GM18909 (cell line): ENCODE data around the gene CCDC68.
"Not testable (repeated sequence)": the region's sequence is repeated elsewhere in the genome, so short reads cannot be mapped to it uniquely, and the experiment has no call there.

ENCODE experiments used
- ATAC-seq: cut with Tn5 transposase; IDR thresholded peaks from one replicate; pipeline ENCODE4 v1.9.1; 2021; ENCODE audit warnings: mild to moderate bottlenecking; ENCODE audit not compliant: unreplicated experiment, poor library complexity

Gene CCDC68

GRCh38 chr18:54881229-54881768, 78.0 kb downstream of the CCDC68 start:
- ATAC-seq = no peak

- ATAC-seq = no peak
These were observed 78.7 kb downstream of the CCDC68 start for GRCh38 chr18:54880395-54881105.

GRCh38 chr18:54879691-54880090, 79.6 kb downstream of the CCDC68 start:
- ATAC-seq = no peak

GRCh38 chr18:54878659-54879358, 80.5 kb downstream of the CCDC68 start:
- no peak for ATAC-seq

GRCh38 chr18:54878159-54878622, 81.1 kb downstream of the CCDC68 start:
- ATAC-seq = no peak

GRCh38 chr18:54877076-54877475, 82.2 kb downstream of the CCDC68 start:
- ATAC-seq = no peak

- no peak for ATAC-seq
These were observed 84.2 kb downstream of the CCDC68 start for GRCh38 chr18:54875063-54875462.

- ATAC-seq = no peak
These were observed 85.4 kb downstream of the CCDC68 start for GRCh38 chr18:54873884-54874255.

- no peak for ATAC-seq
These were observed 86.6 kb downstream of the CCDC68 start for GRCh38 chr18:54872681-54873080.

- no peak for ATAC-seq
These were observed 88.0 kb downstream of the CCDC68 start for GRCh38 chr18:54871231-54871630.

GRCh38 chr18:54867131-54867530, 92.1 kb downstream of the CCDC68 start:
- ATAC-seq = no peak

GRCh38 chr18:54860941-54861340, 98.3 kb downstream of the CCDC68 start:
- no peak for ATAC-seq

GRCh38 chr18:54859667-54860421, 99.4 kb downstream of the CCDC68 start:
- no peak for ATAC-seq

- no peak for ATAC-seq
These were observed 101.8 kb downstream of the CCDC68 start for GRCh38 chr18:54857499-54857898.

GRCh38 chr18:54856105-54856646, 103.1 kb downstream of the CCDC68 start:
- ATAC-seq = no peak

GRCh38 chr18:54855050-54855449, 104.2 kb downstream of the CCDC68 start:
- ATAC-seq = not testable (repeated sequence)

- no peak for ATAC-seq
These were observed 106.2 kb downstream of the CCDC68 start for GRCh38 chr18:54852780-54853675.
